Measurements from ENCODE around the gene HOXA11.

Gene HOXA11

DNA sequence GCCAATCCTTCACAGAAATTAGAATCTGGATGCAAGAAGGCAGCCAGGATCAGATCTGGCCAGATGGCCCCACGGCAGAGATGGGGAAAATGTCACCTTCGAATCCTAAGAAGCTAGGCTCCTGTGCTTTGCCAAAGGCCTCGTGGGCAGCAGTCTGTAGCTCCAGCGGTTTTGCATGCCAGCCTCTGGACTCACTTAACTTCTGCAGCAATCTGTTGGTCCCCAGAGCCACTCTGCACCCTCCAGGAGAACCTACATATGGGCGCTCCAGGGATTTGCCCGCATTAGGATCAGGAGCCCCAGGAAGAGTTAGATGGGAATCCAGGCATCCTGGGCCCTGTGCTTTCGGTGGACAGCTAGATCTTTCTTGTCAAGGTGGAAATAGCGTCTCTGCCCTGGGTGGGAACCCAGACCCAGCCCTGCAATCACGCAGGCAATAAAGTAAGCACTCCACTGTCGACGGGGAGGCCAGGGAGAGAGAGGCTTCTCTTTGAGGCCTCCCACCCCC lies 25.0 kb upstream of the HOXA11 start:
- H3K9me3 ChIP-seq (ENCODE audit: control insufficient read depth, insufficient read depth, low read length), result no peaks in the 10 kb centered on the region
- H3K27me3 ChIP-seq (ENCODE audit: control insufficient read depth, low read length), result peaks cover 67% of the 10 kb centered on the region
- no peaks in the 10 kb centered on the region for H3F3A ChIP-seq (ENCODE audit: control insufficient read depth, insufficient read depth)
- H3K36me3 ChIP-seq (ENCODE audit: control insufficient read depth, low read length), result no peaks in the 10 kb centered on the region
- H3K4me1 ChIP-seq (ENCODE audit: control insufficient read depth, low read length), result peaks cover 5% of the 10 kb centered on the region
- H3K79me2 ChIP-seq (ENCODE audit: control insufficient read depth, low read length), result no peaks in the 10 kb centered on the region
- H3K9me2 ChIP-seq (replicated peaks; ENCODE audit: control insufficient read depth, low read length), result no peaks in the 10 kb centered on the region
- H4K20me1 ChIP-seq (ENCODE audit: control insufficient read depth, insufficient read depth, low read depth, low read length), result peaks cover 5% of the 10 kb centered on the region; the same call in 1 of the 2 replicates
- H3K4me2 ChIP-seq (ENCODE audit: low read length), result peak overlapping the region; percentile 59; the same call in 1 of the 2 replicates
- TF ChIP-seq EZH2phosphoT487 (IDR thresholded peaks at IDR 0.05; ENCODE audit: borderline replicate concordance, low read length), result no peak
- no peak overlapping the region for H3K4me3 ChIP-seq (ENCODE audit: low read length)
- H3K27ac ChIP-seq (ENCODE audit: low read depth, low read length), result no peak overlapping the region

DNA sequence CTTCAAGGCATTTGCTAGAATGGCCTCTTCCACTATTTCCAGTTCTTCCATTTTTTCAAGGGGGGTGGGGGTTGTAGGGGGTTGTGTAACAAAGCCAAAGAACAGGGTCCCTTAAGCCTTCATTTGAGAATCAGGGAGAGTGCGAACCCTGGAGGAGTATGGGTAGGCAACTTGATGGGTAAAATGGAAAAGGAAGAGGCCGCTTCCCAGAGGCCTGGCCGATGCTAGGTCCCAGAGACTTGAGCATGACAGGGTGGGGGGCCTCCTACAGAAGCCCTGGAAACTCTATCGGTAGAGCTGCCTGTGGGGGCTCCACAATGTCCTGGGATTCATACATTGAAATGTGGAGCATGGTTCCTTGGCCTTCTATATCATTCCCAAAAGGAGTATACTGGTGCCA lies 24.0 kb upstream of the HOXA11 start:
- Histone ChIP-seq H3K9me3 (ENCODE audit: control insufficient read depth, insufficient read depth, low read length) (no peaks in the 10 kb centered on the region), H3K27me3 (ENCODE audit: control insufficient read depth, low read length) (peaks cover 77% of the 10 kb centered on the region)
- no peak for TF ChIP-seq EZH2phosphoT487 (IDR thresholded peaks at IDR 0.05; ENCODE audit: borderline replicate concordance, low read length)
- TF ChIP-seq, protein P1, sequence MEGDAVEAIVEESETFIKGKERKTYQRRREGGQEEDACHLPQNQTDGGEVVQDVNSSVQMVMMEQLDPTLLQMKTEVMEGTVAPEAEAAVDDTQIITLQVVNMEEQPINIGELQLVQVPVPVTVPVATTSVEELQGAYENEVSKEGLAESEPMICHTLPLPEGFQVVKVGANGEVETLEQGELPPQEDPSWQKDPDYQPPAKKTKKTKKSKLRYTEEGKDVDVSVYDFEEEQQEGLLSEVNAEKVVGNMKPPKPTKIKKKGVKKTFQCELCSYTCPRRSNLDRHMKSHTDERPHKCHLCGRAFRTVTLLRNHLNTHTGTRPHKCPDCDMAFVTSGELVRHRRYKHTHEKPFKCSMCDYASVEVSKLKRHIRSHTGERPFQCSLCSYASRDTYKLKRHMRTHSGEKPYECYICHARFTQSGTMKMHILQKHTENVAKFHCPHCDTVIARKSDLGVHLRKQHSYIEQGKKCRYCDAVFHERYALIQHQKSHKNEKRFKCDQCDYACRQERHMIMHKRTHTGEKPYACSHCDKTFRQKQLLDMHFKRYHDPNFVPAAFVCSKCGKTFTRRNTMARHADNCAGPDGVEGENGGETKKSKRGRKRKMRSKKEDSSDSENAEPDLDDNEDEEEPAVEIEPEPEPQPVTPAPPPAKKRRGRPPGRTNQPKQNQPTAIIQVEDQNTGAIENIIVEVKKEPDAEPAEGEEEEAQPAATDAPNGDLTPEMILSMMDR (IDR thresholded peaks at IDR 0.05; ENCODE audit: low read depth, low read length, poor library complexity, severe bottlenecking), result no peak

DNA sequence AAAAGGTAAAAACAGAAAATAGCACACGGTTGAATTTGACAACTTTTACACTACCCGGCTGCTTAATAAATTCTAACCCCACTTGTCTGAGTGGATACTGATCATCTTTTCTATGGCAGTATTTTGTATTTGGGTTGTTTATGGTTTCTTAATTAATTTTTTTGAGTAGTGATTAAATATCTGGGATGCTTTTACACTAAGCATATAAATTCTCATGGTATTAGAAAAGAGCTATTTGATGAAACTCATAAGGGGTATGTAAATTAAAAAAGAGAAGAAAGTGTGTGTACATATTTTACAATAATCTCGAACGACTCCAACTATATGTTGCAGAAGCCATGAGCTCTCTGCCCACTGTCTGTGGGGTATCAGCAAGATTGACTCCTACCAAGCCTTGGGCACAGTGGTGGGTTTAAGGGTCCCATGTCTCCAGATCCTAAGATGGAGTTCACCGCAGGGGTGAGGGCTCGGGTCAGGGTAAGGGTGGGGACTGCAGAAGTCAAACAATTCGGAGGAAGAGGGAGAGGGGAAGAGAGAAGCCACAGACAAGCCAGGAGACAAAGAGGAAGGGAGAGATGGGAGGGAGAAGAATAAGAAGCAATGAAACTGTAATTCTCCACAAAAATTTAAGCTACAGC lies 22.4 kb upstream of the HOXA11 start:
- H3K4me3 ChIP-seq (ENCODE audit: low read length), result no peak overlapping the region
- H3K27me3 ChIP-seq (ENCODE audit: control insufficient read depth, low read length), result peaks cover 91% of the 10 kb centered on the region
- no peak overlapping the region for H3K4me2 ChIP-seq (ENCODE audit: low read length)
- H3K9me3 ChIP-seq (ENCODE audit: control insufficient read depth, insufficient read depth, low read length), result no peaks in the 10 kb centered on the region
- H3F3A ChIP-seq (ENCODE audit: control insufficient read depth, insufficient read depth), result no peaks in the 10 kb centered on the region
- peaks cover 5% of the 10 kb centered on the region for H3K4me1 ChIP-seq (ENCODE audit: control insufficient read depth, low read length)
- TF ChIP-seq, protein P1 (IDR thresholded peaks at IDR 0.05; ENCODE audit: low read depth, low read length, poor library complexity, severe bottlenecking), result no peak
- TF ChIP-seq EZH2phosphoT487 (IDR thresholded peaks at IDR 0.05; ENCODE audit: borderline replicate concordance, low read length), result 0 out of 2 replicates have a peak, but pooled peaks have one; percentile 14
- H3K9me2 ChIP-seq (replicated peaks; ENCODE audit: control insufficient read depth, low read length), result no peaks in the 10 kb centered on the region
- peaks cover 5% of the 10 kb centered on the region; the same call in 1 of the 2 replicates for H4K20me1 ChIP-seq (ENCODE audit: control insufficient read depth, insufficient read depth, low read depth, low read length)
- H3K27ac ChIP-seq (ENCODE audit: low read depth, low read length), result no peak overlapping the region
- H3K36me3 ChIP-seq (ENCODE audit: control insufficient read depth, low read length), result no peaks in the 10 kb centered on the region
- H3K79me2 ChIP-seq (ENCODE audit: control insufficient read depth, low read length), result no peaks in the 10 kb centered on the region

More for the DNA sequence above, 24.0 kb upstream of the HOXA11 start:
- Histone ChIP-seq H4K20me1 (ENCODE audit: control insufficient read depth, insufficient read depth, low read depth, low read length) (peaks cover 5% of the 10 kb centered on the region; the same call in 1 of the 2 replicates), H3K79me2 (ENCODE audit: control insufficient read depth, low read length) (no peaks in the 10 kb centered on the region), H3F3A (ENCODE audit: control insufficient read depth, insufficient read depth) (no peaks in the 10 kb centered on the region), H3K4me1 (ENCODE audit: control insufficient read depth, low read length) (peaks cover 5% of the 10 kb centered on the region), H3K4me3 (ENCODE audit: low read length) (no peak overlapping the region), H3K9me2 (replicated peaks; ENCODE audit: control insufficient read depth, low read length) (no peaks in the 10 kb centered on the region), H3K4me2 (ENCODE audit: low read length) (no peak overlapping the region), H3K36me3 (ENCODE audit: control insufficient read depth, low read length) (no peaks in the 10 kb centered on the region), H3K27ac (ENCODE audit: low read depth, low read length) (no peak overlapping the region)

Data from DOHH2 (cell line).